Endothelial cell of umbilical vein (primary cell): Measurements from ENCODE around the gene PTGER3.

Source experiments
- CTCF ChIP-seq, 2 donors: IDR thresholded peaks; 1 replicate in 1 of 2; 2 replicates in 1 of 2; pipeline ENCODE4 v1.5.1; 2011; ENCODE audit warnings: low read length in 2 of 2, mild to moderate bottlenecking in 2 of 2, moderate library complexity in 2 of 2, control low read depth in 1 of 2, inconsistent platforms in 1 of 2, low read depth in 1 of 2; ENCODE audit not compliant: insufficient read depth in 1 of 2; ENCODE audit errors: extremely low read depth in 1 of 2
- FOS ChIP-seq: IDR thresholded peaks from 2 replicates; pipeline ENCODE4 v1.6.1; 2011; ENCODE audit warnings: mild to moderate bottlenecking, low read length, moderate library complexity, borderline replicate concordance; ENCODE audit not compliant: insufficient read depth
- POLR2A ChIP-seq: IDR thresholded peaks from 2 replicates; pipeline ENCODE4 v1.6.1; 2012; ENCODE audit warnings: low read depth, mild to moderate bottlenecking, control low read depth, low read length
- POLR2AphosphoS5 ChIP-seq: IDR thresholded peaks from 2 replicates; pipeline ENCODE4 v1.6.1; 2012; ENCODE audit warnings: low read depth, mild to moderate bottlenecking, control low read depth, low read length, moderate library complexity; ENCODE audit not compliant: insufficient read depth

DNA sequence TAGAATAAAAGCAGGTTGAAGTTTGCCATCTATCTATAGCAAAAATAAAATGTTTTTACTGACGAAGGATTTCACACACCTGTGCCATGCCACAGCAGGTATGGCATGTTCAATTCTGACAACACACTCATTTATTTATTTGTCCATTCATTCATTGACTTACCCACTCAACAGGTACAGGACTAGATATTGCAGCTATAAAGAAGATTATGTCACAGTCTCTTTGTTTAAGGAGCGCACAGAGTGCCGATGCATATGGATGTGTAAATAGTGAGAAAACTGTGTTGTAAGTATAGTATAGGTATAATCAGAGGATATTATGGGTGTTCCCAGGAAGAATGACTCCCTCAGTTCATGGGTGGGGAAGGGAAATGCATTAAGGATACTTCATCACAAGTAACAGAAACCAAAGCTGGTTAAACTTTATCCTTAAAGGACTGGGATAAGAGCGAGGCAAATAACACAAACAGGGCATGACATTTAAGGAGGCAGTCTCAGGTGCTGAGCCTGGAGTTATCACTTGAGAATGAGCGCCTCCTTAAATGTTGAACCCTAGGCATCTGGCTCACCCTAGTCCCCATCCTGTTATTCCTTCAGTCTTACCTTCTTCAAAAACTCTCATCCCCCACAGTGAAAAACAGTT is 41.1 kb upstream of the PTGER3 start:
- TF ChIP-seq POLR2A = no peak
- no peak for TF ChIP-seq CTCF (IDR thresholded peaks at IDR 0.05; ENCODE audit: extremely low read depth in 1 of 2, insufficient read depth in 1 of 2, low read depth in 1 of 2, low read length in 2 of 2)
- no peak for TF ChIP-seq POLR2AphosphoS5
- TF ChIP-seq FOS = peak; percentile 13
